ENCODE measurements around the gene CFAP73. TPM values are rescaled to one million over a fixed set of nuclear protein-coding genes. Genes with fewer than 3 reads are reported as not detected.

CFAP73 gene
- total RNA-seq = not detected in 2 replicates

GRCh38 chr12:113149361-113150150 lies at the start of gene CFAP73:
Gene CFAP73, plus strand, starts transcription at chr12:113149724. Its CDS starts 134 bp downstream, at chr12:113149858.

GRCh38 chr12:113135178-113136127 lies 14.1 kb upstream of the CFAP73 start, which contains the start of gene RASAL1:
Gene RASAL1, minus strand, starts transcription at chr12:113135761. Its CDS starts 299 bp downstream, at chr12:113135462.

GRCh38 chr12:113185180-113186032 lies 35.9 kb downstream of the CFAP73 start, which contains the start of the genes DDX54 and RITA1:
Gene DDX54, minus strand, starts transcription at chr12:113185478. Its CDS starts 27 bp downstream, at chr12:113185451.
Gene RITA1, plus strand, starts transcription at chr12:113185721. Its CDS starts 1,026 bp downstream, at chr12:113186747.

Other genes starting within 250 kb of the CFAP73 start
- gene OAS1, start 242.8 kb upstream of the CFAP73 start, total RNA-seq = 1.6 and 2.3 TPM in 2 replicates
- gene OAS3, start 211.2 kb upstream of the CFAP73 start, total RNA-seq = 4.6 and 19.7 TPM in 2 replicates
- gene OAS2, start 171.2 kb upstream of the CFAP73 start, total RNA-seq = not detected in 2 replicates
- 0.16 TPM in 1 of 2 replicates, not detected in the other for gene DTX1, start 93.0 kb upstream of the CFAP73 start, total RNA-seq
- 0.16 and 4.9 TPM in 2 replicates for gene RASAL1, start 14.0 kb upstream of the CFAP73 start, total RNA-seq
- 48.8 and 64.0 TPM in 2 replicates for gene DDX54, start 35.8 kb downstream of the CFAP73 start, total RNA-seq
- gene RITA1, start 36.0 kb downstream of the CFAP73 start, total RNA-seq = 30.0 and 35.0 TPM in 2 replicates
- gene TPCN1, start 71.7 kb downstream of the CFAP73 start, total RNA-seq = 21.8 and 55.0 TPM in 2 replicates
- gene SLC8B1, start 185.4 kb downstream of the CFAP73 start, total RNA-seq = 26.2 and 29.3 TPM in 2 replicates
- 38.5 and 70.1 TPM in 2 replicates for gene PLBD2, start 208.9 kb downstream of the CFAP73 start, total RNA-seq

Measured in mesangial cell (primary cell).